Panc1 (cell line): ENCODE data around the gene IGFBP4. TPM values are rescaled to one million over a fixed set of nuclear protein-coding genes. Genes with fewer than 3 reads are reported as not detected.

Source experiments
- ATAC-seq: fragments of 200-7000 bp; cut with Tn5 transposase; 2 replicates; pipeline ENCODE4 v1.9.1; 2020; ENCODE audit warnings: mild to moderate bottlenecking, moderate library complexity
- BruUV-seq: library from RNA; stranded (reverse); fragments of 400-500 nt; replicated peaks from 2 replicates; lab custom pipeline; 2021; lab: Mats Ljungman, UMichigan
- CTCF ChIA-PET: fragments of 300-600 bp; sonication (Branson Sonifier 250); formaldehyde crosslinking; loops from one replicate; lab custom pipeline; 2022; ENCODE audit warnings: antibody characterized with exemption; lab: Charles Lee
- POLR2A ChIA-PET: fragments of 300-600 bp; sonication (Branson Sonifier 250); formaldehyde crosslinking; loops from one replicate; lab custom pipeline; 2022; ENCODE audit warnings: antibody characterized with exemption; lab: Charles Lee
- DNase-seq: peaks from one replicate; pipeline ENCODE4 v3.0.0-alpha.2; 2010; ENCODE audit warnings: low read depth, low spot score
- H3K27ac ChIP-seq: 2 replicates; pipeline ENCODE4 v1.5.1; 2011; ENCODE audit warnings: mild to moderate bottlenecking, low read length, inconsistent platforms
- H3K27me3 ChIP-seq: fragments of 200-500 bp; sonication (Bioruptor generic); 2 replicates; pipeline ENCODE4 v1.6.0; 2014; ENCODE audit warnings: low read length, inconsistent platforms; ENCODE audit not compliant: control insufficient read depth, insufficient read depth
- H3K36me3 ChIP-seq: fragments of 200-500 bp; sonication (Bioruptor generic); 2 replicates; pipeline ENCODE4 v1.5.1; 2014; ENCODE audit warnings: inconsistent platforms, mild to moderate bottlenecking, low read length, moderate library complexity; ENCODE audit not compliant: control insufficient read depth, insufficient read depth
- H3K4me1 ChIP-seq: 2 replicates; pipeline ENCODE4 v1.5.1; 2011; ENCODE audit warnings: inconsistent platforms, mild to moderate bottlenecking, low read length, moderate library complexity; ENCODE audit not compliant: control insufficient read depth, insufficient read depth
- H3K4me3 ChIP-seq, 2 experiments: 2 replicates each; pipeline ENCODE4 v1.5.1; 2011 to 2012; ENCODE audit warnings: low read depth in 2 of 2, low read length in 2 of 2, mild to moderate bottlenecking in 2 of 2, inconsistent platforms in 1 of 2, moderate library complexity in 1 of 2
- H3K9me3 ChIP-seq: fragments of 200-500 bp; sonication (Bioruptor generic); 2 replicates; pipeline ENCODE4 v1.5.1; 2014; ENCODE audit warnings: low read depth, mild to moderate bottlenecking, inconsistent platforms, low read length, moderate library complexity; ENCODE audit not compliant: control insufficient read depth, insufficient read depth
- CTCF ChIP-seq: fragments of 450-650 bp; IDR thresholded peaks from 2 replicates; pipeline ENCODE4 v1.5.1; 2017; ENCODE audit warnings: mild to moderate bottlenecking
- POLR2AphosphoS5 ChIP-seq: IDR thresholded peaks from 2 replicates; pipeline ENCODE4 v1.6.1; 2012; ENCODE audit warnings: mild to moderate bottlenecking, low read depth, low read length, moderate library complexity
- REST ChIP-seq, 2 experiments: IDR thresholded peaks; 2 replicates each; pipeline ENCODE4 v1.6.1; 2011 to 2012; ENCODE audit warnings: low read depth in 2 of 2, control low read depth in 1 of 2, low read length in 1 of 2, mild to moderate bottlenecking in 1 of 2, moderate library complexity in 1 of 2; ENCODE audit not compliant: insufficient read depth in 1 of 2
- SIN3A ChIP-seq: IDR thresholded peaks from 2 replicates; pipeline ENCODE4 v1.6.1; 2012; ENCODE audit warnings: low read depth, mild to moderate bottlenecking, low read length, moderate library complexity, borderline replicate concordance; ENCODE audit not compliant: insufficient read depth
- TCF7L2 ChIP-seq: IDR thresholded peaks from 2 replicates; pipeline ENCODE4 v1.6.1; 2011; ENCODE audit warnings: mild to moderate bottlenecking, low read depth, low read length, inconsistent platforms
- in situ Hi-C: cut with HindIII; loops from 2 replicates; pipeline ENCODE4 v1.10.0; 2016; ENCODE audit warnings: low sequenced_read_pairs, low pct_unique_long_range_greater_than_20kb
- intact Hi-C: fragments of 100-400 bp; cut with micrococcal nuclease; formaldehyde crosslinking; loops from one replicate; pipeline ENCODE4 v1.10.0; 2022; ENCODE audit not compliant: unreplicated experiment
- total RNA-seq: library from RNA; stranded (reverse); gene quantifications from one replicate; pipeline ENCODE4 v1.2.1, GENCODE V29; 2021; ENCODE audit not compliant: unreplicated experiment

The IGFBP4 gene
- total RNA-seq, 1 experiment from 2014 or later, result 27.1 TPM

- no peaks in the 10 kb centered on the region for H3K36me3 ChIP-seq
- TF ChIP-seq POLR2AphosphoS5, result no peak
- no peak for TF ChIP-seq SIN3A
- TF ChIP-seq REST (IDR thresholded peaks at IDR 0.05; ENCODE audit: insufficient read depth in 1 of 2, low read depth in 2 of 2, low read length in 1 of 2), result no peak
- no peak for TF ChIP-seq TCF7L2
- TF ChIP-seq CTCF, result no peak
- no peaks in the 10 kb centered on the region for H3K27me3 ChIP-seq
- no peak for DNase-seq
- H3K27ac ChIP-seq, result no peak overlapping the region
- ATAC-seq, result no peak
- H3K4me1 ChIP-seq, result peaks cover 7% of the 10 kb centered on the region; the same call in 1 of the 2 replicates
- in situ Hi-C loops, result no loop called here
- intact Hi-C loops, result no loop called here
- no peak overlapping the region for H3K4me3 ChIP-seq
- H3K9me3 ChIP-seq, result no peaks in the 10 kb centered on the region
- POLR2A ChIA-PET, result interaction anchor here (0.7 kb wide), 1 partner anchor 45 kb away, joined by 4 read pairs; no protein-coding TSS in a partner anchor
- CTCF ChIA-PET, result interaction anchor here (0.7 to 1.3 kb wide), 3 partner anchors 31 to 84 kb away, joined by 3 to 6 read pairs (median 3); partner anchors contain the start of gene TOP2A
- BruUV-seq, result no TSS peak
Measured at GRCh38 chr17:40448639-40449261, 5.5 kb downstream of the IGFBP4 start.

- ATAC-seq, result 0 out of 2 replicates have a peak, but pooled peaks have one; percentile 58
- Histone ChIP-seq H3K9me3 (no peaks in the 10 kb centered on the region), H3K4me3 (no peak overlapping the region), H3K36me3 (no peaks in the 10 kb centered on the region), H3K4me1 (peaks cover 3% of the 10 kb centered on the region; the same call in 1 of the 2 replicates), H3K27ac (no peak overlapping the region), H3K27me3 (no peaks in the 10 kb centered on the region)
- intact Hi-C loops, result no loop called here
- in situ Hi-C loops, result no loop called here
- DNase-seq, result no peak
- TF ChIP-seq REST (IDR thresholded peaks at IDR 0.05; ENCODE audit: insufficient read depth in 1 of 2, low read depth in 2 of 2, low read length in 1 of 2) (no peak), POLR2AphosphoS5 (no peak), CTCF (peak; percentile 88), SIN3A (no peak), TCF7L2 (no peak)
- POLR2A ChIA-PET, result interaction anchor here (0.6 kb wide), 1 partner anchor 48 kb away, joined by 6 read pairs; no protein-coding TSS in a partner anchor
- CTCF ChIA-PET, result interaction anchor here (0.6 to 1.3 kb wide), 2 partner anchors 9 to 33 kb away, joined by 3 to 5 read pairs; partner anchors contain the start of gene TOP2A
- BruUV-seq, result no TSS peak
Measured at GRCh38 chr17:40450175-40450574, 6.9 kb downstream of the IGFBP4 start.
